Measurements from ENCODE around the gene CES1. TPM values are rescaled to one million over a fixed set of nuclear protein-coding genes. Genes with fewer than 3 reads are reported as not detected.
A peak's percentile ranks its signal among the peaks of the same experiment; 100 is the strongest.
"Not testable (repeated sequence)": the region's sequence is repeated elsewhere in the genome, so short reads cannot be mapped to it uniquely, and the experiment has no call there.

The CES1 gene
- total RNA-seq, 1 donor from 2014 or later, result 23.4 TPM

DNA sequence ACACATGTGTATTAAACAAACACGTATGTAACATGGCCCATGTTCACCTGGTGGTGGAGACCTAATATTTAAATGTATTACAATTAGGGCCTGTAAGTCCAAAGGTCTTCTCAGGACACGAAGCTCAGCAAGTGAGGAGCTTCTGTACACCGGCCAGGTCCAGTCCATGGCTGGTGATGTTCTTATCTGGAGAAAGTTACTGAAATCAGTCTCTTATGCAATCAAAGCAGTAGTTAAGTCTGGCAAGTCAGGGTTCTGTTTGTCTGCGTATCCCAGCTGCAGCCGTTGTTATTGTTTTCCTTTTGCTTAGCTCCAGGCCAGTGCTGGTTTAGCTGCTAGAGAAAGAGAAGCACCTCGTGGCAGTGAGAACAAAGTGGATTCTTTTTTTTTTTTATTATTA lies 41.4 kb downstream of the CES1 start:
- DNase-seq (ENCODE audit: low spot score), result not testable (repeated sequence)

DNA sequence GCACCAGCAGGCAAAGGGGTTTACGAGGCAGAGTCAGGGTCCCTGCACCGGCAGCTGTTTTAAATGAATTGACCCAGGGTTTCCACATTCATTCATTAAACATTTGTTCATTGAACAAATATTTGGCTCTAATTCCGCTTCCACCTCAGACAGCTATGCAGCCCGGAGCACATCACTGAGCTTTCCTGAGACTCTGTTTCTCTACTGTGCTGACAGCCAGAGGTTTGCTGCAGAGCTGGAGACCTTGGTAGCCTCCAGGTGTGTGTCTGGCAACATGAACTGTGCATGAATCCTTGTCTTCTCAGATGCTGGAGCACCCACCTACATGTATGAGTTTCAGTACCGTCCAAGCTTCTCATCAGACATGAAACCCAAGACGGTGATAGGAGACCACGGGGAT lies 42.7 kb downstream of the CES1 start:
- DNase-seq (ENCODE audit: low spot score), result not testable (repeated sequence)

DNA sequence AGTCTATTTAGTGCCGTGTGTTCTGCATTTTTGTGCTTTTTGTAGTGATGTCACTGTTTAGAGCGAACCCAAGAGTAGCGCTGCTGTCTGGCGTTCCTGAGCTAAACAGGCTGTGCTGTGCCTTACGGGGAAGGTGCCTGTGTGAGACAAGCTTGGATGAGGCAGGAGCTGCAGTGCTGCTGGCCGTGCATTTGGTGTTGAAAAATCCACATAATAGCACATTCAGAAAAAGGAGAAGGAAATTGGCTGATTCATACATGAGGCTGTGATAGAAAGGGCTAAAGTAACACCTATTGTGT lies 50.2 kb downstream of the CES1 start:
- not testable (repeated sequence) for DNase-seq (ENCODE audit: low spot score)

DNA sequence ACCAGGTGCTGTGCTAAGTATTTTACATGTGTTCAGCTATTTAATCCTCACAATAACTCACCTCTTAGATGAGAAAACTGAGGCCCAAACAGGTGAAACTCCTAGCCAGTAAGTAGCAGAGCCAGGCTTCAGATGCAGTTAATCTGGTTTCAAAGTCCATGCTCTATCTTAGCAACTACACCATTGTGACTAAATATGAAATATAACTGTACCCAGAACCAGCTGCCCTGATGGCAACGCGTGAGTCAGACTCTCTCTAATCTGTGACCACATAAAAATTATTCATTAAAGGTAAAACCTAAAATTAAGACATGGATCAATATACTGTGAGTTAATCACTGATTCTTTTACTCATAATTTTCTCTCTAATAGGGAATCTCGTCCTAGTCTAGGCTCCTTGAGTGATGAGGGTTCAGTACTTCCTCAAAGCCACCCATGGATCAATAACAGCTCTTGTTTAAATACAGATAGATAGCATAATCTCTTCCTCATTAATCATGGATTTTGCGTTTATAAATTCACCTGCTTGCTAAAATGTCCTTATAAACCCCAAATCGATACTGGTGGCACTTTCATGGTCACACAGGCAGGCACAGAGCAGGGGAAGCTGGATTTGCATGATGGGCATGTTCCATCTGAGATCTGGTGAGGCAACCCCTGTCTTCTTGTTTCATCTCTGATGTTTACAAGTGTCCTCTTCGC lies 50.7 kb downstream of the CES1 start:
- DNase-seq (ENCODE audit: low spot score), result not testable (repeated sequence)

DNA sequence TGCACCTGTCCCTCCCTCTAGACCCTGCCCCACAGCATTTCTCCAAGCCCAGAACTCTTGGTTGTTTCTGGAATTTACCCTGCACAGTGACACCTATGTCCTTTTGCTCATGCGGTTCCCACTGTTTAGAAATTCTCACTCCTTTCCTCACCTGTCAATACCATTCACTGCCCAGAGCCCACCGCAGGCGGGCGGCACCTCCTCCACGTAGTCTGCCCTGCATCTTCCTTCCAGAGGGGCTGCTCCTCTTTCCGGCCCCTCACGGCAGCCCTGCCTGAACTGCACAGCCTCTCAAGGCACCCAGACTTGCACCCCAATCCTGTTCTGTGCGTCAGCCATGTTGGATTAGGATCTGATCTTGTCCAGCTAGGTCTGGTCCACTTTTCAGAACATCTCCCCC lies 51.4 kb downstream of the CES1 start:
- not testable (repeated sequence) for DNase-seq (ENCODE audit: low spot score)

DNA sequence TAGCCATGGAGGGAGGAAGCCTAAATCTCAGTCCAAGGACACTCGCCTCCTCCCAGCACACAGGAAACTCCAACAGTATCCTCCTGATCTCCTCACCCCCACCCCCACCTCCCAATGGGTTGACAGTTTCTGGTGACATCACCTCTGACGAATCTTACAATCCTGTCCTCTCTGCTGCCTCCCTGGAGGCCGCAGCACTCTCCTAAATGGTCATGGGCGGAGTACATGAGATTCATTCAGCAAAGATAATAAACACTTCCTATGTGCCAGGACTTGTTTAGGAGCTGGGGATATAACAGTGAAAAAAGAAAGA lies 52.8 kb downstream of the CES1 start:
- not testable (repeated sequence) for DNase-seq (ENCODE audit: low spot score)

DNA sequence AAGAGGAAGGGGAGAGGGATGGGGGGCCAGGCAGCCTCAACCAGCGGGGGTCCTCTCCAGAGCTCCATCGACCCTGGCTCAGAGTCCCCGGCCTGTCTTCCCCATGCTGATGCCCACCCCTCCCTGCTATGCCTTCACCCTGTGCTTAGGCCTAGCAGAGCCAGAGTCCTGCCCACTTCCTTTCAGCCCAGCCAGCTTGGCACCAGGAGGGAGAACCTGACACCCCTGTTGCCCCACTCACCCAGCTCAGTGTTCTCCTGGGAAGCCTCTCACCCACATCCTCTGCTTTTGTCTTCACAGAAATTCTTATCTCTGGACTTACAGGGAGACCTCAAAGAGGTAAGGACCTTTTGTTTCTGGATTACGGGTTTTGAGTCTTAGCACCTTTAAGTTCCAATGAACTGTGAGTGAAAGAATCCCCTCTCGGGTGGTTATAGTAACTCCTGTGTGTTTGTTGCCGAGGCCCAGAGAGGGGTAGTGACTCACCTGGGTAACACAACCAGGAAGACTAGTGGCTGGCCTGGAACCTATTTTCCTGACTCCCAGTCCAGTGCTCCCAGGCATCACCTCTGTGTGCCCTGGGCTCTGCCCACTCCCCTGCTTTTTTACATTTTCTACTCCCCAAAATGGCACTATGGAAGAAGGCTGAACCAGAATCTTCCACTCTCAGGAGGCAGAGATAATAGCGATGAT lies 53.3 kb downstream of the CES1 start:
- no peak for DNase-seq (ENCODE audit: low spot score)

DNA sequence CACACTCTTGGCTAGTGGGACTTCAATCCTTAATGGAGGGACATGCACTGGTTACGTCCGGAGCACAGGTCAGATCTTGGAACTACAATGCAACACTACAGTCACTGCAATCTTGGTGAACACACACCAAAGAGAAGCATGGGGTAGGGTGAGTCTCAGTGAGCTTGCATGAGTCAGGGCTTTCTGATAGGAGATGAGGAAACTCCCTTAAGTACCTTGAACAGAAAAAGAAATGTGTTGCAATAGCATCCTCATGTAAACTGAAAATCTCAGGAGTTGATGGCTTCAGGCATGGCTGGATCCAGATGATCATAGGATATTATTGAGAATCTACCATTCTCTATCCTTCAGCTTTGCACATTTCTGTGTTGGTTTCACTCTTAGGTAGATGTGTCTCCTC lies 54.1 kb downstream of the CES1 start:
- DNase-seq (ENCODE audit: low spot score), result no peak

DNA sequence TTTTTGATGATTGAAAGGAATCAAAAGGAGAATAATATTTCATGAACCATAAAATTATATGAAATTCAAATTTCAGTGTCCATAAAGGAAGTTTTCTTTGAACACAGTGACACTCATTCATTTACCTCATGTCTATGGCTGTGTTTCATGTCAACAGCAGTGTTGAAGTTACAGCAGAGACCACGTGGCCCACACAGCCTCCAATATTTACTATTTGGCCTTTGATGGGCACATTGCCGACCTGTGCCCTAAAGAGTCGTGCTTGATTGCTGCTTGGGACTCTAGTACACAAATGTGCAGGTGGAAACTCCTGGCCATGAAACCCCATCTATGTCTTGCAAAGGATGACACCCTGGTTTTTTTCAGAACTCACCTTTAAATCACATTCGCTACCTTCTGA lies 57.0 kb downstream of the CES1 start:
- no peak for DNase-seq (ENCODE audit: low spot score)

DNA sequence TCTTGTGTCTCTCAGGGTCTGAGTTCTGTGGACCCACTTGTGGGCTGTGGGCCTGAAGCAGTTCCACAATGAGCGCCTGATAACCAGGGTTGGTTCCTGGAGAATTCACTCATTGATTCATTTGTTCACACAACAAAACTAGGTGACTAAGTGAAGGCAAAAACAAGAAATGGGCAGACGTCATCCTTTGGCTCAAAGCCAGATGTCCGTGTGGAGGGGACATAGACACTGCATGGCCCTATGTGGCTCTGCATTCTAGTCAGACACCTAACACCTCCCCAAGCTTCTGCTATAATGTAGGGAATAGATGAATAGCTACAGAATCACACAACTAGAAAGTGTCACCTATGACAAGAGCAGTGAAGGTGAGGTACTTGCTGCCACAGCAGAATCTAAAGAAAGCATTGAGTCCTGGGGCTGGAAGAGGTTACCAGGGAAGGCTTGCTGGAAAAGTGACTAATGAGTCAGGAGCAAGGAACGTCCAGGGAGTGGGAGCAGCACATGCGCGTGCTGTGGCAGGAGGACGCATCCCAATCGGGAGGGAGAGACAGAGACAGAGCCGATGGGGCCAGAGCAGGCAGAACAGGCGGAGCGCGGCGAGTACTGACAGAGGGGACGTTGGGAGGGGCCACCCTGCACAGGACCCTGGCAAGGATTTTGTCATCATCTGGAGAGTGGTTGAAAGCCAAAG lies 58.9 kb downstream of the CES1 start:
- DNase-seq (ENCODE audit: low spot score), result no peak

DNA sequence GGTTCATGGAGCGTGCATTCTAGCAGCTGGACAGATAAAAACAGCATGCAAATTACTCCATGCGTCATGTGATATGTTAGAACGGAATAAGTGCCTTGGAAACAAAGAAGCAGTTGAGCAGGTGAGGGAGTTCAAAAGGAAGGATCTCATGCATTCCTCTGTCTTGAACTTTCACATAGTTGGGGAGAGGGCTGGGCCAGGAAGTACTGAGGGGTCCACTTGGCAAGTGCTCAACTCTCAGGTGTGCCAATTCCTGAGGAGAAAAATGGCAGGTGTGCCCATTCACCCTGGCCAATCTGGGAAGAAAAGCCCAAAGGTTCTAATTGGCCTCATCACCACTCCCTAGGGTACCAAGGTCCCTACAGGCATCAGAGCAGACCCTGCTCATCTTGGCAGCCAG lies 67.7 kb downstream of the CES1 start:
- no peak for DNase-seq (ENCODE audit: low spot score)

DNA sequence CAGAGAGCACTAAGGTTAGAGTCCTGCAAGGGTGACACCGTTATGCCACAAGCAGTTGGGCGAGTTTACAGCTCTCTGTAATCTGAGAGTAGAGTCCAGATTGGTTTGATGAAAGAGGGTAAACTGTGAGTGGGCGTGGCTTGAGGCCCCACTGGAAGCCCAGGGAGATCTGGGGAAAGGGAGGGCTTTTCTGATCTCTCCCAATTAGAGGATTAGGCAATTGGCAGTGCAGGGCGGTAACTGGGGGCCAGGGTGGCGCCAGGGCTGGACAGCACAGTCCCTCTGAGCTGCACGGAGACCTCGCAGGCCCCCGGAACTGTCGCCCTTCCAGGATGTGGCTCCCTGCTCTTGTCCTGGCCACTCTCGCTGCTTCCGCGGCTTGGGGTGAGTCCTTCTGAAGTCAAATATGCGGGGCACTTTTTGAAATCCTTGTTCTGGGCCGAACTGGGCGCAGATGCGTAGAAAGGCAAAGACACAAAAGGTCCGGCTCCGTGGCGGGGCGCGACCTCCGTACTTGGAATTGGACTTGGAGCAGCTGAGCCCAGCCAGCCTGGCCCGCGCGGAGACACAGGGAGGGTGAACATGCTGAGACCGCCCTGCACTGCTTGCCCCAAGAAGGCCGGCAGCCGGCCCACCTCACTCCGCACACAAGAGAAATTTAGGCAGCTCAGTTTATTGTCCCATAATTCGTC lies 72.4 kb downstream of the CES1 start:
- DNase-seq (ENCODE audit: low spot score), result peak; percentile 22

DNA sequence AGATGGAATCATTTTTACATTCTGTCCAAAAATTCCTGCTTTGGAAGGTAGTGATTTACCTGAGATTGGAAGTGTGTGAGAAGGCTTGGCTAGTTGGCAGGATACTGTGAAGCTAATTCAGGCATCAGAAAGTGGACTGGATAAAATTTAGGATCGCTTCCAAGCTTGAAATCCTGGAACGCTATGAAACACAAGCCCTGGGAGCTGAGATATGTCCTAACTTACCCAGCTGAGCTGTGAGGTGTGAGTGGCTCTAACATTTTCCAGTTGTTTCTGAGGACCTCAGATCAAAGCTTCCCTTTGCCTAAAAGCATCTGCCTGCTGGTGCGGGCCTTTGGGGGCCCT lies 73.0 kb downstream of the CES1 start:
- DNase-seq (ENCODE audit: low spot score), result peak; percentile 42

DNA sequence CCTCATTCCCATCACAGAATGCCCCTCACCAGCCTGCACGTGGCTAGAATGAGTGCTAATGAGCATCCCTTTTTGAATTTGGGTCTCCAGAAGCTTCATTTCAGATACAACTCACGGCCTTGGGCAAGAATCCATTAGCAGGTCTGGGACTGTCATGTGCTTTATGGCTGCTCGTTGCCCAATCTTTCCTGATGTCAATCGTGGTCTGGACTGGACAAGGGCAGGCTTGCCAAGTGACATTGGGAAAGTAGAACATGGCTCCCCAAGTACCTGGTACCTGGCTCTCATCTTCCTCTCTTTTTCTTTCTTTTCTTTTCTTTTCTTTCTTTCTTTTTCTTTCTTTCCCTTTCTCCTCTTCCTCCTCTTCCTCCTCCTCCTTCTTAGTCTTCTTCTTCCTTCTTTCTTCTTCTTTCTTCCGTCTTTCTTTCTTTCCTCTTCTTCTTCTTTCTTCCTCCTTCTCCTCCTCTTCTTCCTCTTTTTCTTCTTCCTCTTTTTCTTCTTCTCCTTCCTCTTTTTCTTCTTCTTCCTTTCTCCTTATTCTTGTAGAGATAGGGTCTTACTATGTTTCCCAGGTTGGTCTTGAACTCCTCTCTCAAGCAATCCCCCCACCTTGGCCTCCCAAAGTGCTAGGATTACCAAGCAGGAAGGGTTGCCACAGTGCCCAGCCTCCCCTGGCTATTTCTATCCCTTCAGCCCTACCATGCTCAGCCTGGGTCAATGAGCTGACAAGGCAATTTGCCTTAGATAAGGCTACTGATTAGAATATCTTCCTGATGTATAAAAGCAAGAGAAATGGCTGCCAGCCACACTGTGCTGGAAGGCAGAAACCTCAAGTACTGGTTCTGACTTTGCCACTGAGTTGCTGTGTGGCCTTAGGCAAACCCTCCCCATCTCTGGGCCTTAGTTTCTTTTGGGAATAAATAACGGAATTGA lies 75.0 kb downstream of the CES1 start:
- not testable (repeated sequence) for DNase-seq (ENCODE audit: low spot score)

DNA sequence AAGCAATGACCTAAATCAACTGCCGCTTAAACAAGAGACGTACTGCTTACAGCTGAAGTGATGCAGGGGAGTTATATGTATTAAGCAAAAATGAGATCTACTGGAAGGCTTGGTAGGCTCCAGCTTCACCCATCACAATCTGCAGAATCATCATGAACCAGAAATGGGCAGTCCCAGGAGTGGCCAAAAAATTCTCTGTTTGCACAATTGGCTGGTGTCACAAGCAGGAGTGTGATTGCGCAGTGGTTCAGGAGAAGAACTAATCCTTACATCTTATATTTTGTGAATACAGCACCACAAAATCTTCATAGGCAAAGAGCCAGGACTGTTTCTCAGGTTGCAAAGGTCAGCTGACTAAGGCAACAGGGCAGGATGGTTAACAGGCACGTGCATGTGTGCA lies 75.9 kb downstream of the CES1 start:
- no peak for DNase-seq (ENCODE audit: low spot score)

DNA sequence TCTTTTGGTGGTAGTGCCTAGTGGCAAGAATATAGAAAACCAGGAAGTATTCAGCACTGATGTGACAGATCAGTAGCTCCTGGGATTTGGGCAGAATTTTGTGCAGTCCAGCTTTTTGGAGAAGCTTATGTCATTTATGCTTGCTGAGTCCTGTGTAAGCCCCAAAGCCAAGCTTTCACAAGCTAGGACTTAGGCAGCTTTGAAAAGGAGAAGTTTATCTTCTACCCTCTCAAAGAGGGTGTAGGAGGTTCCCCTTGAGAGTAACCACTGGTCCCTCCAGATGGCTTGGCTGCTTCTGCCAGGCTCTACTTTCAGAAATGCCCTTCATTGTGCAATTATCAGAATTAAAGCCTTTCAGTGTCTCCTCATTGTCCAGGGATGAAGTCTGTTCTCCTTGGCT lies 78.8 kb downstream of the CES1 start:
- DNase-seq (ENCODE audit: low spot score), result no peak

DNA sequence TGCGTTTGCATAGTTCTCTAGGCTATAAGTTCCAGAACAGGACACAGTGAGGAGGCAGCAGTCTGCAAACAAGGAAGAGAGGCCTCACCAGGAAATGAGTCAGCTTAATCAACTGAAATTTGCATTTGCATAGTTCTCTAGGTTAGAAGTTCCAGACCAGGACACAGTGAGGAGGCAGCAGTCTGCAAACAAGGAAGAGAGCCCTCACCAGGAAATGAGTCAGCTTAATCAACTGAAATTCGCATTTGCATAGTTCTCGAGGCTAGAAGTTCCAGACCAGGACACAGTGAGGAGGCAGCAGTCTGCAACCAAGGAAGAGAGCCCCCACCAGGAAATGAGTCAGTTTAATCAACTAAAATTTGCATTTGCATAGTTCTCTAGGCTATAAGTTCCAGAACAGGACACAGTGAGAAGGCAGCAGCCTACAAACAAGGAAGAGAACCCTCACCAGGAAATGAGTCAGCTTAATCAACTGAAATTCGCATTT lies 79.7 kb downstream of the CES1 start:
- DNase-seq (ENCODE audit: low spot score), result not testable (repeated sequence)
